GM21529 (cell line): ENCODE results near the gene PTN.
"Not testable (repeated sequence)": the region's sequence is repeated elsewhere in the genome, so short reads cannot be mapped to it uniquely, and the experiment has no call there.

Source experiments
- ATAC-seq: cut with Tn5 transposase; IDR thresholded peaks from one replicate; pipeline ENCODE4 v1.9.1; 2021; ENCODE audit not compliant: unreplicated experiment

Gene PTN

DNA sequence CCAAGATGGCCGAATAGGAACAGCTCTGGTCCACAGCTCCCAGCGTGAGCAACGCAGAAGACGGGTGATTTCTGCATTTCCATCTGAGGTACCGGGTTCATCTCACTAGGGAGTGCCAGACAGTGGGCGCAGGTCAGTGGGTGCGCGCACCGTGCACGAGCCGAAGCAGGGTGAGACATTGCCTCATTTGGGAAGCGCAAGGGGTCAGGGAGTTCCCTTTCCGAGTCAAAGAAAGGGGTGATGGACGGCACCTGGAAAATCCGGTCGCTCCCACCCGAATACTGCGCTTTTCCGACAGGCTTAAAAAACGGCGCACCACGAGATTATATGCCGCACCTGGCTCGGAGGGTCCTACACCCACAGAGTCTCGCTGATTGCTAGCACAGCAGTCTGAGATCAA is 161.9 kb downstream of the PTN start:
- not testable (repeated sequence) for ATAC-seq
